ENCODE data around the gene NRG3. TPM values are rescaled to one million over a fixed set of nuclear protein-coding genes. Genes with fewer than 3 reads are reported as not detected.

NRG3 gene
- total and polyA plus RNA-seq, 8 donors = 0.14 to 0.59 (median 0.25) TPM; not detected in 2

DNA sequence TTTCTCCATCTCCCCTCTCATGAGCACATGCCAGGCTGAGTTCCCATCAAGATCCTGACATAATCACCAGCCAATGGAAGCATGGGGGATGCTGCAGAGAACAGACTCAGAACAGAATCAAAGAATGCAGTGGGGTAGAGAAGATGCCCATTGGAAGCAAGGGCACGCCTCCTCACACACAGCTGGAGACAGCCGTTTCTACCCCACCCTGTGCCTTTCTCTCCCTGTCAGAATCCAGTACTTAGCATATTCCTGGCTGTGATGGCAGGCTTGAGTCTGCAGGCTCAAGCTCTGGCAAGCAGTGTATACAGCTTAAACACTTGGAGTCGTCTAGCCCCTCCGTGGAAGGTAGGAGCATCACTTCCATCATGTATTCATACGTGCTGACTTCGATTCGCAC lies 867.9 kb downstream of the NRG3 start:
- WGBS, 2 donors = 82 to 84% methylated on average over 7 of the region's 7 CpGs
- FAIRE-seq = no peak
- Histone ChIP-seq H3K9me3 (no peaks in the 10 kb centered on the region), H3K4me1 (no peaks in the 10 kb centered on the region), H3K27ac (no peak overlapping the region), H3K4me3 (no peak overlapping the region), H3K27me3 (no peaks in the 10 kb centered on the region), H3K36me3 (no peaks in the 10 kb centered on the region)
- intact Hi-C loops (cut with DNase I) = no loop called here
- TF ChIP-seq, protein P1, sequence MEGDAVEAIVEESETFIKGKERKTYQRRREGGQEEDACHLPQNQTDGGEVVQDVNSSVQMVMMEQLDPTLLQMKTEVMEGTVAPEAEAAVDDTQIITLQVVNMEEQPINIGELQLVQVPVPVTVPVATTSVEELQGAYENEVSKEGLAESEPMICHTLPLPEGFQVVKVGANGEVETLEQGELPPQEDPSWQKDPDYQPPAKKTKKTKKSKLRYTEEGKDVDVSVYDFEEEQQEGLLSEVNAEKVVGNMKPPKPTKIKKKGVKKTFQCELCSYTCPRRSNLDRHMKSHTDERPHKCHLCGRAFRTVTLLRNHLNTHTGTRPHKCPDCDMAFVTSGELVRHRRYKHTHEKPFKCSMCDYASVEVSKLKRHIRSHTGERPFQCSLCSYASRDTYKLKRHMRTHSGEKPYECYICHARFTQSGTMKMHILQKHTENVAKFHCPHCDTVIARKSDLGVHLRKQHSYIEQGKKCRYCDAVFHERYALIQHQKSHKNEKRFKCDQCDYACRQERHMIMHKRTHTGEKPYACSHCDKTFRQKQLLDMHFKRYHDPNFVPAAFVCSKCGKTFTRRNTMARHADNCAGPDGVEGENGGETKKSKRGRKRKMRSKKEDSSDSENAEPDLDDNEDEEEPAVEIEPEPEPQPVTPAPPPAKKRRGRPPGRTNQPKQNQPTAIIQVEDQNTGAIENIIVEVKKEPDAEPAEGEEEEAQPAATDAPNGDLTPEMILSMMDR (IDR thresholded peaks at IDR 0.05) = no peak
- DNase-seq = no peak
- ATAC-seq = no peak

DNA sequence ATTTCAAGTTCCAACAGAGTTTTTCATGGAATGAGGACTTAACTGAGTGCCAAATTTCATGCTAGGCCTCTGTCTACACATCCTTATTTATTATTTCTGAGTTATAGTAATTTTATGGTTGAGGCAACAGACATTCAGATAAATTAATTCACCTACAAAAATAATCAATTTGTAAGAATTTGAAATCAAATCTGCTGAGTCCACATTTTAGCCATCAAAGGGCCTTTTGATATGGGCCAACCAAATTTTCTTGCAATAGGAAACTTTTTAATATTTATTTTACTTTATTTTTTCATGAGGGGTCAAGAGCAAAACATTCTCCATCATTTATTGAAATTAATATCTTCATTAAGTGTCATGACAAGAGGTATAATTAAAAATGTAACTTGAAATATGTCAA lies 875.5 kb downstream of the NRG3 start:
- Histone ChIP-seq H3K27ac (no peak overlapping the region), H3K9me3 (no peaks in the 10 kb centered on the region), H3K27me3 (no peaks in the 10 kb centered on the region), H3K36me3 (no peaks in the 10 kb centered on the region), H3K4me1 (no peaks in the 10 kb centered on the region), H3K4me3 (no peak overlapping the region)
- DNase-seq (no peak), FAIRE-seq (no peak), ATAC-seq (no peak)
- intact Hi-C loops (cut with DNase I) = no loop called here
- TF ChIP-seq, protein P1 (IDR thresholded peaks at IDR 0.05) = no peak

DNA sequence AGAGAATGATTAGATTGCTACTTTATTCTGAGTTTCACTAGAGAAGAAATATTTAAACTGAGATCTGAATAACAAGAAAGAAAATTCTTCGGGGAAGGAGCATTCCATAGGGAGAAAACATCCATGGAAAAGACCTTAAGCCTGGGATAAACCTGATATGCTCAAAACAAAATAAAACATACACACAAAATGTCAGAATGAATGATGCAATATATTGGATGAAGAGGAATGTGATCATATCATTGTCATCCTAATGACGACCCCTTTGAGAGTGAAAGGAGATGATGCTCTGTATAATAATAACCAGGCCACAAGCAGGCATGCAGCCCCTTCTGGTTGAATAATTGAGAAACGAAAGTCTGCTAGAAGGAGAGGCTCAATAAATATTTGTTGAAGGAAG lies 882.4 kb downstream of the NRG3 start:
- intact Hi-C loops (cut with DNase I) = no loop called here
- ATAC-seq (no peak), FAIRE-seq (no peak), DNase-seq (no peak)
- Histone ChIP-seq H3K4me3 (no peak overlapping the region), H3K4me1 (no peaks in the 10 kb centered on the region), H3K36me3 (no peaks in the 10 kb centered on the region), H3K27me3 (no peaks in the 10 kb centered on the region), H3K27ac (no peak overlapping the region), H3K9me3 (no peaks in the 10 kb centered on the region)
- TF ChIP-seq, protein P1 (IDR thresholded peaks at IDR 0.05) = no peak
- WGBS, 2 donors = 69 to 86% methylated on average over 3 of the region's 3 CpGs

DNA sequence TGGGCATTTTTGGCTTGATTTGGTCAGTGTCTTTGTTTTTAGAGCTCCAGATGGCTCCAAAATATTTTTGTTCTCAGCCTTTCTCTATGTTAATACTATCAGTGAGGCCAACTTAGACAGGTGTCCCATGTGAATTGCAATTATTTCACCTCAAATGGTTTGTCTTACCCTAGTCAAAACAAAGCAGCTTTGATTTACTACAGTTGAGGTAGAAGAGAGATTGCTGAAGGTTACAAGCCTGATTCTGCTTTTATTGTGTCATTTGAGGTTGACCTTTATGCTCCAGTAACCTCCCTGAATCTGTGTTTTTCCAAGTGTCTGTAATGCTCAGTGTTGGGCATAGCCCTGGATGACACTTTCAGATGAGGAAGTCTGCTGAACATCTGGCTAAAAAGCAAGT lies 882.9 kb downstream of the NRG3 start:
- H3K4me3 ChIP-seq = no peak overlapping the region
- TF ChIP-seq, protein P1 (IDR thresholded peaks at IDR 0.05) = no peak
- FAIRE-seq = no peak
- H3K4me1 ChIP-seq = no peaks in the 10 kb centered on the region
- H3K27ac ChIP-seq = no peak overlapping the region
- DNase-seq = no peak
- no peaks in the 10 kb centered on the region for H3K9me3 ChIP-seq
- no peaks in the 10 kb centered on the region for H3K36me3 ChIP-seq
- intact Hi-C loops (cut with DNase I) = no loop called here
- H3K27me3 ChIP-seq = no peaks in the 10 kb centered on the region
- ATAC-seq = no peak

DNA sequence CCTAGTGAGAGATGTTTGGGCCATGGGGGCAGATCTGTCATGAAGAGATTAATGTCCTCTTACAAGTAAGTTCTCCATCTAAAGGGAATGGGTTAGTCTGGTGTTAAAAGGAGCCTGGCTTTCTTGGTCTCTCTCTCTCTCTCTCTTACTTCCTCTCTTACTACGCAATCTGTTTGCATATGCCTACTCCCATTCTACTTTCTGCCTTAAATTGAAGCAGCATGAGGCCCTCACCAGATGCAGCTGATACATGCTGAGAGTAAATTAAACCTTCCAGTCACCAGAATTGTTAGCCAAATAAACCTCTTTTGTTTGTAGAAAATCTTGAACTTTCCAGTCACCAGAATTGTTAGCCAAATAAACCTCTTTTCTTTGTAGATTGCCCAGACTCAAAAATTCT lies 884.1 kb downstream of the NRG3 start:
- WGBS, 2 donors = 84 to 94% methylated on average over 1 of the region's 1 CpG
- DNase-seq (no peak), ATAC-seq (no peak), FAIRE-seq (no peak)
- Histone ChIP-seq H3K36me3 (no peaks in the 10 kb centered on the region), H3K9me3 (no peaks in the 10 kb centered on the region), H3K4me1 (no peaks in the 10 kb centered on the region), H3K4me3 (no peak overlapping the region), H3K27ac (no peak overlapping the region), H3K27me3 (no peaks in the 10 kb centered on the region)
- intact Hi-C loops (cut with DNase I) = no loop called here
- TF ChIP-seq, protein P1 (IDR thresholded peaks at IDR 0.05) = no peak
